GM21360 (cell line): Measurements from ENCODE around the gene C14orf180.

Source experiments
- ATAC-seq: cut with Tn5 transposase; IDR thresholded peaks from one replicate; pipeline ENCODE4 v1.9.1; 2021; ENCODE audit warnings: mild to moderate bottlenecking, moderate library complexity; ENCODE audit not compliant: unreplicated experiment

Gene C14orf180

GRCh38 chr14:104579507-104579906 lies at the start of gene C14orf180:
Gene C14orf180 (plus strand): TSS chr14:104579764. CDS start chr14:104586431, 6,667 bp downstream.
- no peak for ATAC-seq

GRCh38 chr14:104530646-104531045 lies 48.9 kb upstream of the C14orf180 start:
- no peak for ATAC-seq

- ATAC-seq, result no peak
Observed at GRCh38 chr14:104531421-104532190, 48.0 kb upstream of the C14orf180 start.

- no peak for ATAC-seq
Observed at GRCh38 chr14:104532191-104532555, 47.4 kb upstream of the C14orf180 start.

GRCh38 chr14:104534036-104534435 lies 45.5 kb upstream of the C14orf180 start:
- ATAC-seq, result no peak

GRCh38 chr14:104536942-104537612 lies 42.5 kb upstream of the C14orf180 start:
- no peak for ATAC-seq

- no peak for ATAC-seq
Observed at GRCh38 chr14:104537613-104537988, 42.0 kb upstream of the C14orf180 start.

- ATAC-seq, result no peak
Observed at GRCh38 chr14:104541905-104542465, 37.6 kb upstream of the C14orf180 start.

GRCh38 chr14:104542871-104543830 lies 36.4 kb upstream of the C14orf180 start:
- ATAC-seq, result no peak

- no peak for ATAC-seq
Observed at GRCh38 chr14:104544362-104544961, 35.1 kb upstream of the C14orf180 start.

- ATAC-seq, result no peak
Observed at GRCh38 chr14:104545151-104545941, 34.2 kb upstream of the C14orf180 start.

GRCh38 chr14:104545942-104546501 lies 33.5 kb upstream of the C14orf180 start:
- no peak for ATAC-seq

- no peak for ATAC-seq
Observed at GRCh38 chr14:104546591-104547309, 32.8 kb upstream of the C14orf180 start.

GRCh38 chr14:104547310-104547997 lies 32.1 kb upstream of the C14orf180 start:
- no peak for ATAC-seq

GRCh38 chr14:104547998-104548700 lies 31.4 kb upstream of the C14orf180 start:
- ATAC-seq, result no peak

GRCh38 chr14:104548802-104549535 lies 30.6 kb upstream of the C14orf180 start:
- no peak for ATAC-seq
